ENCODE results near the gene PSMC4. TPM values are rescaled to one million over a fixed set of nuclear protein-coding genes. Genes with fewer than 3 reads are reported as not detected.

Gene PSMC4
- total RNA-seq, 1 experiment from 2014 or later = 325 TPM

DNA sequence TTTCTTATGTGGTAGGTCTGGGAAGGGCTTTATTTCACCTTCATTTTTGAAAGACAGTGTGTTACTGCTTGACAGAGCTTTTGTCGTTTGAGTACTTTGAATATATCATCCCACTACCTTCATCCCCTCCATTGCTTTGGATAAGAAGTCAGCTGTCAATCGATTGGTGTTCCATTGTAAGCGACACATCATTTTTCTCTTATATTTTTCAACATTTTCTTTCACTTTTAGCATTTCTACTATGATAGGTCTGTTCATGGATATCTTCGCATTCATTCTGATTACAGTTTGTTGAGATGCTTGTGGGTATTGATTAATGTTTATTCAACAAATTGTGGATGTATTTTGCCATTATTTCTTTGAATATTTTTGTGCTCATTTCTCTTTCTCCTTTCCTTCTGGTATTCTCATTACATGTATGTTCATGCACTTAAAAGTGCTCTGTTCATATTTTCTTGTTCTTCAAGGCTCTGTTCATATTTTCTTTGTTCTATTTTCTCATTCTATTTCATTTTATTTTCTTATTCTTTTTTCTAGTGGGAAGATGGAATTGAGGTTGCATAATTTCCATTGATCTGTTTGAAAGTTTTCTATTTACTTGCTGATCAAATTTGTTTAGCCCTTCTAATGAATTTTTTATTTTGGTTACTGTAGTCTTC is 55.1 kb downstream of the PSMC4 start:
- no peak for DNase-seq (ENCODE audit: low spot score)
- in situ Hi-C loops (cut with HindIII; ENCODE audit: low sequenced_read_pairs) = no loop called here

- DNase-seq (ENCODE audit: low spot score) = no peak
- in situ Hi-C loops (cut with HindIII; ENCODE audit: low sequenced_read_pairs) = no loop called here
These were observed 55.6 kb downstream of the PSMC4 start for GRCh38 chr19:40026597-40026970.

Other genes starting within 250 kb of the PSMC4 start
- gene CLC, start 233.1 kb upstream of the PSMC4 start, total RNA-seq (2014; rRNA removed; shearing (Covaris generic)) = not detected in 2 replicates
- gene LEUTX, start 192.3 kb upstream of the PSMC4 start, total RNA-seq (2014; rRNA removed; shearing (Covaris generic)) = 0.74 TPM in 1 of 2 replicates, not detected in the other
- 11.8 and 12.9 TPM in 2 replicates for gene DYRK1B, start 137.0 kb upstream of the PSMC4 start, total RNA-seq (2014; rRNA removed; shearing (Covaris generic))
- 505 and 527 TPM in 2 replicates for gene FBL, start 124.8 kb upstream of the PSMC4 start, total RNA-seq (2014; rRNA removed; shearing (Covaris generic))
- gene FCGBP, start 36.5 kb upstream of the PSMC4 start, total RNA-seq (2014; rRNA removed; shearing (Covaris generic)) = 0.55 and 0.61 TPM in 2 replicates
- 3.0 and 3.4 TPM in 2 replicates for gene ZNF546, start 25.9 kb downstream of the PSMC4 start, total RNA-seq (2014; rRNA removed; shearing (Covaris generic))
- 9.5 and 12.8 TPM in 2 replicates for gene ZNF780B, start 85.1 kb downstream of the PSMC4 start, total RNA-seq (2014; rRNA removed; shearing (Covaris generic))
- 9.7 and 10.2 TPM in 2 replicates for gene ZNF780A, start 119.8 kb downstream of the PSMC4 start, total RNA-seq (2014; rRNA removed; shearing (Covaris generic))
- 13.8 and 21.7 TPM in 2 replicates for gene MAP3K10, start 220.3 kb downstream of the PSMC4 start, total RNA-seq (2014; rRNA removed; shearing (Covaris generic))
- gene TTC9B, start 247.2 kb downstream of the PSMC4 start, total RNA-seq (2014; rRNA removed; shearing (Covaris generic)) = not detected in 2 replicates

Data from G401 (cell line).